Fibroblast of mammary gland (primary cell): ENCODE data around the gene PI4KA.

Experiments used
- DNase-seq: peaks from one replicate; pipeline ENCODE4 v3.0.0-alpha.2; 2010; ENCODE audit warnings: low read depth
- H3K4me3 ChIP-seq: 2 replicates; pipeline ENCODE4 v1.5.1; 2011; ENCODE audit warnings: low read depth, mild to moderate bottlenecking, low read length, moderate library complexity; ENCODE audit not compliant: control insufficient read depth
- TF ChIP-seq, protein P1 (sequence below): conservative IDR thresholded peaks from 2 replicates; pipeline ENCODE4 v1.5.1; 2011; ENCODE audit warnings: low read depth, low read length, inconsistent platforms; ENCODE audit not compliant: control insufficient read depth, insufficient read depth

Gene PI4KA

DNA sequence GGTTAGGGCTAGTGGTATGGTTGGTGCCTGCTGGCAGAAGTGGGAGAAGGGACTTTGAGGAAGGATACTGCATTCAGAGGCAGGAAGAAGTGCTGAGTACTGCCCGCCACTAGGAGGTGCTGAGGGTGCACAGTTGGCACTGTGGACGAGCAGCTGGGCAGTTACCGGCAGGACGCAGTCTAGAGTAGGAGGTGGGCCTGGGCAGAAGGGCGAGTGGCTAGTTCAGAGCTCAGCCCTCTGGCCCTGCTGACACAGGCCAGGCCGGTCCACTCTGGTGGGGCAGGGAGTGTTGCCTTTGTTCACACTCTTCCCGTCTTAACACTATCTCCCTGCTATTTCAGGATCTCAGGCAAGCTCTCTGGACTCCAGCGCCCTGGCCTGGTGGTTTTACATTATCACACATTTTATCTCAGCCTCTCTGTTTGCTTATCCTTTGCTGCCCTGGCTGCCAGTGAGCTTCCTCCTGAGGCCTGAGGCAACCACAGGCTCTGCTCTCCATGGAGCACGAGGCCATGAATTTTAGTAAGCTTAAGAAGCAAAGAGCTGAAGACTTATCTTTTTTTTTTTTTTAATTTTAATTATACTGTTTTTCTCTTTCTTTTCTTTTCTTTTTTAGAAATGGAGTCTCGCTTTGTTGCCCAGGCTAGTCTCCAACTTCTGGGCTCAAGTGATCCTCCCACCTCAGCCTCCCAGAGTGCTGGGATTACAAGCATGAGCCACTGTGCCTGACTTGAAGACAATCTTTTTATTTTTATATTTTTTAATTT lies 27.1 kb upstream of the PI4KA start:
- TF ChIP-seq, protein P1, sequence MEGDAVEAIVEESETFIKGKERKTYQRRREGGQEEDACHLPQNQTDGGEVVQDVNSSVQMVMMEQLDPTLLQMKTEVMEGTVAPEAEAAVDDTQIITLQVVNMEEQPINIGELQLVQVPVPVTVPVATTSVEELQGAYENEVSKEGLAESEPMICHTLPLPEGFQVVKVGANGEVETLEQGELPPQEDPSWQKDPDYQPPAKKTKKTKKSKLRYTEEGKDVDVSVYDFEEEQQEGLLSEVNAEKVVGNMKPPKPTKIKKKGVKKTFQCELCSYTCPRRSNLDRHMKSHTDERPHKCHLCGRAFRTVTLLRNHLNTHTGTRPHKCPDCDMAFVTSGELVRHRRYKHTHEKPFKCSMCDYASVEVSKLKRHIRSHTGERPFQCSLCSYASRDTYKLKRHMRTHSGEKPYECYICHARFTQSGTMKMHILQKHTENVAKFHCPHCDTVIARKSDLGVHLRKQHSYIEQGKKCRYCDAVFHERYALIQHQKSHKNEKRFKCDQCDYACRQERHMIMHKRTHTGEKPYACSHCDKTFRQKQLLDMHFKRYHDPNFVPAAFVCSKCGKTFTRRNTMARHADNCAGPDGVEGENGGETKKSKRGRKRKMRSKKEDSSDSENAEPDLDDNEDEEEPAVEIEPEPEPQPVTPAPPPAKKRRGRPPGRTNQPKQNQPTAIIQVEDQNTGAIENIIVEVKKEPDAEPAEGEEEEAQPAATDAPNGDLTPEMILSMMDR, result peak; percentile 97
- peak; percentile 79 for DNase-seq
- no peak overlapping the region for H3K4me3 ChIP-seq

DNA sequence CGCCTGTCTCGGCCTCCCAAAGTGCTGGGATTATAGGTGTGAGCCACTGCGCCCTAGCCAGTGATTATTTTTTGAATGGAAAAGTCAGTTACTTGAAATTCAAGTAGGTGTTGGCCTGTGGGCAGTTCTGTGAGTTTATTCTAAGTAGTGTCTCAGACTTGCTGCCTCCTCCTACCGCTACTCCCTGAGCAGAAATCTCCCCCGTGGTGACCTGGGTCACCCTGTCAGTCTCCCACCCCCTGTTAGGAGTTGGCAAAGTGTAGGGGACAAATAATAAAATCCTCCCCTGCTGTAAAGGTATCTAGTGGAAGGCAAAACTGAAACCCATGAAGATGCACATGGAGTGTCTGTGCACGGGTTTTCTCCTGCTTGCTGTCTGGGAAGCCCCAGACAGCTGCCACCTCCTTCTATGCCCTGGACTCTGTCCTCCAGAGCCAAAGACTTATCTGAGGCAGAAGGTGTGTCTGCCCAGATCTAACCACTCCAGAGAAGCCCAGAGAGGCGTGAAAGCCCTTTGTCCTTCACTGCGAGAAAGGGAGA lies 26.5 kb upstream of the PI4KA start:
- no peak for DNase-seq
- TF ChIP-seq, protein P1, result no peak

DNA sequence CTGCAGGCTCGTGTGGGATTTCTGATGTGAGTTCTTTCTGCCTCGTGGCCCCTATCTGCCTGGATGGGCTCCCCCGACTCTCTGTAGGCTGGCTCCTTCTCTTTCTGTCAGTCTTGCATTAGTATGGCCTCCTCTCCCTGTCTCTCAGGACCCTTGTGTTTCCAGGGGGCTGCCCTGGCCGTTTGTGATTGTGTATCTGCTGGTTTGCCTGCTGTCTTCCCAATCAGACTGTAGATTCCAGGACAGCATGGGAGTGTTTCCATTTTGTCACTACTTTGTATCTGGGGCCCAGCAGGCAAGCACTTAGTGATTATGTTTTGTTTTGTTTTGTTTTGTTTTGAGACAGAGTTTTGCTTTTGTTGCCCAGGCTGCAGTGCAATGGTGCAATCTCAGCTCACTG lies 25.8 kb upstream of the PI4KA start:
- H3K4me3 ChIP-seq, result no peak overlapping the region
- TF ChIP-seq, protein P1, result no peak
- no peak for DNase-seq

More for the DNA sequence above, 26.5 kb upstream of the PI4KA start:
- no peak overlapping the region for H3K4me3 ChIP-seq

DNA sequence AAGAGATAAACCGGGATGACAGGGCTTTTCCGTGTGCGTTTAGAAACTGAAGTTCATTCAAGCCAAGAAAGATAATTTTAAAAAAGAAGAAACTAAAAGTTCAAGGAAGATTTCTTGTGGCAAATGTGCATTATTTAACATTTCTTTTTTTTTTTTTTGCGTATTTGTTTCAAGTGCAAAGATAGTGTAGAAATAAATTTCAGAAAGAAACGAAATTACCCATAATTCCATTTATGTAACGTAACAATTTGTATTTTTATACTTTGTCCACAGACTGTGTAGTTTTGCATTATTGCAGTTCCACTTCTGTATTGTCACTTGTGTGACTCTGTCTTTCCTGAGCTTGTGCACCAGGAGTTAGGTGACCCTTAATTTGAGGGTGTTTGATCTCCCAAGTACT lies 24.2 kb upstream of the PI4KA start:
- no peak overlapping the region for H3K4me3 ChIP-seq
- DNase-seq, result no peak
- TF ChIP-seq, protein P1, result no peak

DNA sequence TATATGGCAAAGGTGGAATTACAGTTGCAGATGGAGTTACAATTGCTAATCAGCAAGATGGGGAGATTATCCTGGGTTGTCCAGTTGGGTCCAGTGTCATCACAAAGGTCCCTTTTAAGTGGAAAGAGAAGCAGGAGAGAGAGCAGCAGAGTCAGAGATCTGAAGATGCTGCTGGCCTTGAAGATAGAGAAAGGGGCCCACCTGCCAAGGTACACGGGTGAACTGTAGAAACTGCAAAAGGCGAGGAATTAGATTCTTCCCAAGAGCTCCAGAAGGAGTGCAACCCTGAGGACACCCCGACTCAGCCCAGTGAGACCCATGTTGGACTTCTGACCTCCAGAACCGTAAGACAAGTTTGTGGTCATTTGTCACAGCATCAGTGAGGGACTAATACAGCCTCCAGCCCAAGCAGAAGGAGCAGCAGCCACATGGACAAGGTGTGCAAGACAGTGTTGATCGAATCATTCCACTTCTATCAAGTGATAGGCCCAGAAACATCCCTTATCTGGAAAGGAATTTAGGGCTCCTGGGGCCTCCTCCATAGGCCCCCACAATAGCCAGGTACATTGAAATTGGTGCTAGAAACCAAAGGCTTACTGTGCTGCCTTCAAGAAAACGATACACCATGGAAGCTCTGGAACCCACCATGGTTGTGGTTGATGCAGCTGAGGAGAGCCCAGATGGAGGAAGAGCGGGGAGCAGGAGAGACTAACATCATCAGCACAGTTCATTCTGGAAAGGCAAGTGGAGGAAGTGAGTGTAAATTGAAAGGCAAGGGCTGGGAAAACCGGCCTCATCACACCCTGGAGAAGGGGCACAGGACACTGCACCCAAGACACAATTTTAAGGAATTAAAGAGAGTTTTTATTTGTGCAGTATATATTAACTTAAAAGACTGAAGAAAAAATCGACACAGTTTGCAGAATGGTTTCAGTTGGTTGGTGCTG lies 23.5 kb upstream of the PI4KA start:
- no peak overlapping the region for H3K4me3 ChIP-seq
- TF ChIP-seq, protein P1, result no peak
- no peak for DNase-seq

DNA sequence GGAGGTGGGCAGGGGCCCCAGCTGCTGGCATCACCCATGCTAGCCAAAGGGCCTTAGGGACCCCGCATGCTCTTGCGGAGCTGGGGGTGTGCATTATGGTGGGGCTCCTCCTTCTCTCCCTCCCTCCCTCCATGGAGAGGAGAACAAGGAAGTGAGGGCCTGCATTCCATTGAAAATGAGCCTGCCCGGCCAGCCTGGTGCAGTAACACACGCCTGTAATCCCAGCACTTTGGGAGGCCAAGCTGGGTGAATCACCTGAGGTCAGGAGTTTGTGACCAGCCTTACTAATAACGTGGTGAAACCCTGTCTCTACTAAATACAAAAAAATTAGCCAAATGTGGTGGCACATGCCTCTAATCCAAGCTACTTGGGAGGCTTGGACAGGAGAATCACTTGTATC lies 22.6 kb upstream of the PI4KA start:
- TF ChIP-seq, protein P1, result no peak
- no peak overlapping the region for H3K4me3 ChIP-seq
- DNase-seq, result peak; percentile 16
